Epithelial cell of proximal tubule (primary cell): ENCODE data around the gene TMEM158. TPM values are rescaled to one million over a fixed set of nuclear protein-coding genes. Genes with fewer than 3 reads are reported as not detected.

Source experiments
- DNase-seq: peaks from one replicate; pipeline ENCODE4 v3.0.0-alpha.2; 2011; ENCODE audit warnings: low read depth
- H3K4me3 ChIP-seq: 2 replicates; pipeline ENCODE4 v1.5.1; 2011; ENCODE audit warnings: low read depth, mild to moderate bottlenecking, low read length
- CTCF ChIP-seq: conservative IDR thresholded peaks from 2 replicates; pipeline ENCODE4 v1.5.1; 2012; ENCODE audit warnings: low read depth, mild to moderate bottlenecking, low read length
- total RNA-seq: library from RNA; depleted of rRNA; stranded (reverse); fragments of >200 nt; gene quantifications from 2 replicates; pipeline ENCODE4 v1.2.3, GENCODE V29; 2015

TMEM158 gene
- total RNA-seq, 1 donor from 2014 or later = 5.0 TPM

DNA sequence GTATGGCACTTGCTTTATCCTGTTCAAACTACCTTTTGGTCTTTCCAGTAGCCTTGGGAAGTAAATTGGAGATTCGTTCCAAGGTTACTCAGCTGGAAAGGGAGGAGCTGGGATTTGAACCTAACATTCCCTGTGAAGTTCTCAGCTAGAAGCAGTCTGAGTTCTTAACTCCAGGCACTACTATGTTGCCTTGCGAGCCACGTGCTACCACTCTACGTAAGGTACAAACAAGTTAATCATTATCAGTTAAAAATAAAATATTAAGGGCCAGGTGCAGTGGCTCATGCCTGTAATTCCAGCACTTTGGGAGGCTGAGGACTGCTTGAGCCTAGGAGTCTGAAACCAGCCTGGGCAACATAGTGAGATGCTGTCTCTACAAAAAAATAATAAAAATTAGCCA, 49.2 kb downstream of the TMEM158 start:
- no peak overlapping the region for H3K4me3 ChIP-seq
- TF ChIP-seq CTCF = no peak
- DNase-seq = no peak

Other genes with a start within 250 kb of the TMEM158 start
- not detected in 2 replicates for gene CLEC3B, start 200.0 kb downstream of the TMEM158 start, total RNA-seq
- 50.9 and 53.5 TPM in 2 replicates for gene CDCP1, start 79.9 kb downstream of the TMEM158 start, total RNA-seq
- 22.7 and 27.7 TPM in 2 replicates for gene LARS2, start 162.3 kb upstream of the TMEM158 start, total RNA-seq